Measurements from ENCODE around the gene MELTF.
"Not testable (repeated sequence)": the region's sequence is repeated elsewhere in the genome, so short reads cannot be mapped to it uniquely, and the experiment has no call there.

Gene MELTF

DNA sequence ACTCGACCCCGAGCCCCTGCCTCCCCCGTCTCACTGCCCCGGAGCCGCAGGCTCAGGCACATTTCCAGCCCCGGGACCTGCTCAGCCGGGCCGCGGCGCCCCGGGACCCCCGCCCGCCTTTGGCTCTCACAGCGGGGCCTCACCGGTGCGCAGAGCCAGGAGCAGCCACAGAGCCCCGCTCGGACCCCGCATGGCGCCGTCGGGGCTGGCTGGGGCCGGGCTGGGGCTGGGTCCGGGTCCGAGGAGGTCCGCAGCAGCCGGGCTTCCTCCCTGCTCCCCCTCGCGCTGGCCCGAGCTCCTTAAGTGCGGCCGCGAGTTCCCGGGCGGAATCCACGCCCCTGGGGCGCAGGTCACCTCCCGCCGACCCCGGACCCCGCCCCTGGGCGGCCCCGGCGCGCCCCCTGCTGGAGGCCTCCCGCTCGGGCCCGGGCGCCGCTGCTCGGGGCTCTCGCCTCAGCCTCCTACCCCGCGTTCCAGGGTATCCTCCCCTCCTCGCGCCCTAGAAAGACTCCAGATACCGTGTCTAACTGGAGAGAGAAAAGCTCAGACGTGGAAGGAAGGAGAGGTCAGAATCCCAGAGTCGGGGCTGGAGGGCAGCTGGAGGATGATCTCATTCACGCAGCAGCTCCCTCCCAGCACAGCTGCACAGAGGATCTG lies at the start of gene MELTF:
Gene MELTF (minus strand): TSS at position 307 of the 657 bp plus-strand sequence. CDS start 115 bp downstream, at position 192.
- peak; percentile 88 for DNase-seq

DNA sequence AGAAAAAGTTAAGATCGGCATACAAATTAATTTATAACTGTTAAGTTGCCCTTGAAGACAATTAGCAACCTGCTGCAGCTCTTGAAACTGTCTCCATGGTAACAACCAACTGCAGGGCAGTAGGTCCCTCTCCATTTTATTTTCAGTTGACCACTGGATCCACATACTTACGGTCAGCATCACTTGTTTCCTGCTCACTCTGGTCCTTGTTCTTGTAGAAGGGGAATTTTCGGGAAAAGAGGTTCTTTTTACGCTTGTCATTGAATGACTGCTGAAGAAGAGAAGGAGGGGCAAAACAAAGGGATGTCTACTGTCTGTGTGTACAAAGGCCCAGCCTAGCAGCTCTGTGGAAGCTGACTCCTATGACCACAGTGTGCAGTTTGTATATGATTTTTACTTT lies 46.8 kb upstream of the MELTF start:
- DNase-seq = peak; percentile 5

DNA sequence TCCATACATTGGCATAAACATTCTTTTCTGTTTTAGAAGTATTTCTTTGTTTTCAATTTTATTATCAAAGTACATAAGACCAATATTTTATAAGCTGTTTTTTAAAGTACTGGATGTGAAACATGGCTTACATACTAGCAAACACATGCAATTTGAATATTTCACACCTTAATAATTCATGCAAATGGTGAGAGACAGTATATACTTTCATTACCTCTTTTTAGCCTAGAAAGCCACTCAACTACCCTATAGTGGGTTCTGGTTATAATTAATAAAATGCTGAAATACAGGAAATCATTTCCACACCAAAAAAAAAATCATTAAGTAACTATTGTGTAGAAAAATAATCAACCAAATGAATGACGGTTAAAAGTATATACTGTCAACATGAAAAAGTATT lies 38.5 kb upstream of the MELTF start:
- DNase-seq = no peak

DNA sequence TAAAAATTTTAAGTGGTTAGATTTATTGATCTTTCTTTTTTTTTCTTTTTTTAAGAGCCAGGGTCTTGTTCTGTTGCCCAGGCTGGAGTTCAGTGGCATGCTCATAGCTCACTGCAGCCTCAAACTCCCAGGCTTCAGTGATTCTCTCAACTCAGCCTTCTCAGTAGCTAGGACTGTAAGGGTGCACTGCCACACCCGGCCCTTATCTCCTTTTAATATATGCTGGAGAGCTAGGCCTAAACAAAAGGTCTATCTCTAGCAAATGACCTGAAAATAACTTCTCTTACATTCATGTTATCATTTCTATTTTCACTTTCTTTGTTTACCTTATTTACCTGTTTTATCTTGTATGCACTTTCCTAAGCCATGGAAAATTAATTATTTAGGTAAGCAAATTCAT lies 35.2 kb upstream of the MELTF start:
- DNase-seq = peak; percentile 65

DNA sequence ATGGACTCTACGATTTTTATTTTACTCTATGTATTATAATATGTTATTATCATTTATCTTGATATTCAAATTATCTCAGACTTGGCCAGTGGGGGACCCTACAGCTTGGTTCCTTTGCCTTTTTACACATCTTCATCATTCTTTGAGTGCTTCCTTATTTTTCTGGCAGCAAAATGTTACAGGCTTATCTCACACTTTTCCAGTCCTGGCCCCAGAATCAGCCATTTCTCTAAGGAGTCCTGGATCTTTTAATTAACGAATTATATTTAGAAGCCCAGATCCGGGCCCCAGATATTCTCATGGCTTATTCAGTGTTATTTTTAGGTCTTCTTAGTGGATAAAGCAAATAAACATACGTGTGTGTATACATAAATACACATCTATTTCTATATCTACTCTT lies 32.8 kb upstream of the MELTF start:
- no peak for DNase-seq

DNA sequence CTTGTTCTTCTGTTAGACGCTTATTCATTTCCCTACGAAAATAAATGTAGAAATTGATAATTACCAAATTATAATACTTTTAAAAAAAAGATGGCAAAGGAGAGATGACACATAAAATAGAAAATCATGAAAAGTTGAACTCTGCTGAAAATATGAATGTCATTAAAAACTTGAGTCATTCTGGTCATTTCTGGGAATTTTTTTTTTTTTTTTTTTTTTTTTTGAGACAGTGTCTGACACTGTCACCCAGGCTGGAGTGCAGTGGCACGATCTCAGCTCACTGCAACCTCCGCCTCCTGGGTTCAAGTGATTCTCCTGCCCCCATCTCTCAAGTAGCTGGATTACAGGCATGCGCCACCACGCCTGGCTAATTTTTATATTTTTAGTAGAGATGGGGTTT lies 22.0 kb upstream of the MELTF start:
- not testable (repeated sequence) for DNase-seq

DNA sequence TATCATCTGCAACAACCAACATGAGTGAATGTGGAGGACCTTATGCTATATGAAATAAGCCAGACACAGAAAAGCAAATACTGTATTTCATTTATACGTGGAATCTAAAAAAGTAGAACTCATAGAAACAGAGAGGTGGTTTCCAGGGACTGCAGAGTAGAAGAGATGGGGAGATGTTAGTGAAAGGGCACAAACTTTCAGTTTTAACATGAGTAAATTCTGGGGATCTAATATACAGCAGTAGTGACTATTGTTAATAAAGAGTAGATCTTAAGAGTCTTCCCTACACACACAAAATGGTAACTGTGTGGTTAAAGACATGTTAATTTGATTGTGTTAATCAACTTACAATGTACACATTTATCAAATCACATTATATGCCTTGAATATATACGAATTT lies 20.9 kb upstream of the MELTF start:
- DNase-seq = no peak

DNA sequence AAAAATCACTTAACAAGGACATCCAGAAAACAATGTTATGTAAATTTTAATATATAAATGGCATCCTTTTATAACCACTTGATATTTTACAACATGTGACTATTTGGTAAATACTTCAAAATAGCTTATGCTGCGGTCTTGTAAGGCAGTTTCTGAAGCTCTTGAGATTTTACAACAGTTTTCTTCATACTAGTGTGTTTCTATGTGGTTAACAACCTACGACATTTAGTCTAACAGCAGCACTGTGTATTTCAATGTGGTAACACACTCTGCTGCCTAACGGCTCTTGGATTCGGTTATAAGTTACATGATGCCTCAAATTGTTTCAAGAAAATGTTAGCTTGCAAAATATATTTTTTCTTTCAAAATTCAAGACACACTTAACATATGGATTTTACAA lies 12.9 kb upstream of the MELTF start:
- DNase-seq = no peak

DNA sequence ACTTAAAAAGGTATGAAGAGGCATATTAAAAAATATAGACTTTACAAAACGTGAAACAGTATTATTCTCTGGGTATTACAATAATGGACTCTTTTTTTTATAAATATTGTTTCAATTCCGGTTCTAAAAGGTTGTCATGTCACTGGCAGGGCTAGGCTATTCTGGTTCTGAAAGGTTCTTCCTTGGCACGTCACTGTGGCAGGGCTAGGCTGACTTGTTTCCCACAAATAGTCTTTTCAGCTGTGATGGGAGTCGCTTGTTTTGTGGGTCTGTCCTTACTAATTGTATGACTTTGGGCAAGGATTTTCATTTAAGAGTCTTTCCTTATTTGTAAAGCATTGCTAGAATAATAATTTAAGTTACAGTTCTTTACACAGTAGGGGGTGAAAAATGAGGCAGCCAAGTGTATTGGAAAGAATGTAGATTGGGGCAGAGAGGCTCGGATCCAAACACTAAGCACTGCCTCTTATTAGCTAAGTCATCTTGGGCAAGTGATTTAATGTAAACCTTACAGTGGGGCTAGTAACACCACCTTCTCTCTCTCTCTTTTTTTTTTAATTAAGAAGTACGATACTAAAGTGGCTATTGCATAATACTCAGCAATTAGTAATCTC lies 12.4 kb upstream of the MELTF start:
- DNase-seq = no peak

DNA sequence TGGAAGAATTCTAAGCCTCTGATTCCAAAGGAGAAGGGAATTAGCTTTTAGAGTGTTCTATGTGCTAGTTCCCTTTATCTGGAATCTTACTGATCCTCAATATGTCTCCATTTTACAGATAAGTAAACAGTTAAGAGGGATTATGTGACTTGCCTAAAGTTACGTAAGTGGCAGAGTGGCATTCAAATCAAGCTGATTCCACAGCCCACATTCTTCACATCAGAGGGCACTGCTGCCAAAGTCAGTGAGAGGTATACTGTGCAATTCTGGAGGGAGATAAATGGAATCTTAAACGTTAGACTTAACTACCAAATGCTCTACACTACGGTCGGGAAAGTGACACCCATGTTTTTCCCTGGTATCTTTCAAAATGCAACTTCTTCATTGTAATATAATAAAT lies 11.0 kb upstream of the MELTF start:
- DNase-seq = no peak

DNA sequence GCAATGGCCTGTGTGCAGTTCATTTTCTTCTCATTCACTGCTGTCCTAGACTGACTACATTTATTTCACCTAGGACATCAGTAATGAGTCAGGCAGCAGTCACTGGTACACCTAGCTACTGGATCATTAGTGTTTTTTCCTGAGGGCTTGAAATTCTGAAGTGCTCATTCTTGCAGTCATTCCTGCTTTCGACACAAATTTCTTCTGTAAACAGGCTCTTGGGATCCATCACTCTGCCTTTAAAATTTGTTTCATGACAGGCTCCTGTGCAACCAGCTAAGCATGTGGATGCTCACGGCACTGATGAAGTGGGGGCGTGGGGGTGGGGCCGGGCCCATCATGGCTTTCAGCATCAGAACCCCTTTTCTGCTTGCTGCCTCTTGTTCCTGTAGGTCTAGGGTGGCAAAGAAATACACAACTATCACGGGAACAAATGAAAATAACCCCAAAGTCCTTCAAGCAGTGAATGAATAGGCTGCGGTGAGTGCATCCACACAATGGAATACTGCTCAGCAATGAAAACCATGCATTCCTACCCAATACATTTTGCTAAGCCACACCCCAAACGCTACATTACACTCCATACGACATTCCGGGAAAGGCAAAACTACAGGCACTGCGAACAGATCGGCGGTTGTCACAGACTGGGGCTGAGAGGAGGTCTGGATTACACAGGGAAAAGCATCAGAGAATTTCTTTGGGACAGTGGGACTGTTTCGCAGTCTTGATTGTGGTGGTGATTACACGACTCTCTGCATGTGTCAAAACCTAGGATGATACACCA lies 9.3 kb upstream of the MELTF start:
- DNase-seq = no peak

DNA sequence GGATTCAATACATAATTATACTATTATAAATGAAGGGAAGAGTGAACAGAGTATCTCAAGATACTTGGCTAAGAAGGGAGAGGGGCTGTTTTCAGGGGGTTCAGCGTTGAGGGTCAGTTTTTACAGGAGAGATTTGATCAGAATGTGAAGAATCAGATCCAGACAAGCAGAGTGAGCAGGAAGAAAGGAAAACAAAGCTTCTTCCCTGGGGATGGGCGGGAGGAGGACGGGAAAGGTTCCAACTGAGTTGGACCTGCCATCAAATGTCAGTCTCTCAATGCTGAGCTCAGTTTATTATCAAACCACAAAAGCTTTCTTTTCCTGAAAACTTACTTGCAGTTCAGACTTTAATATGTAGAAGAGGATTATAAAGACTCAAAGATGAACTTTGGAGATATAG lies 6.0 kb upstream of the MELTF start:
- no peak for DNase-seq

DNA sequence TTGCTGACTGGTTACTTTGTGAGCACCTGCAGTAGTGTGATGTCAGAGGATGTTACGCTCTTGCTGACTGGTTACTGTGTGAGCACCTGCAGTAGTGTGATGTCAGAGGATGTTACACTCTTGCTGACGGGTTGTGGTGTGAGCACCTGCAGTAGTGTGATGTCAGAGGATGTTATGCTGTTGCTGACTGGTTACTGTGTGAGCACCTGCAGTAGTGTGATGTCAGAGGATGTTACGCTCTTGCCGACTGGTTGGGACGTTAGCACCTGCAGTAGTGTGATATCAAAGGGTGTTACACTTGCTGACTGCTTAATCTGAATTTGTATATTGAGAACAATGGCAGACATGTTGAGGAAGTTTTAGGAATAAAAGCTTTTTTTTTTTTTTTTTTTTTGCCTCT lies 5.2 kb upstream of the MELTF start:
- DNase-seq = not testable (repeated sequence)

DNA sequence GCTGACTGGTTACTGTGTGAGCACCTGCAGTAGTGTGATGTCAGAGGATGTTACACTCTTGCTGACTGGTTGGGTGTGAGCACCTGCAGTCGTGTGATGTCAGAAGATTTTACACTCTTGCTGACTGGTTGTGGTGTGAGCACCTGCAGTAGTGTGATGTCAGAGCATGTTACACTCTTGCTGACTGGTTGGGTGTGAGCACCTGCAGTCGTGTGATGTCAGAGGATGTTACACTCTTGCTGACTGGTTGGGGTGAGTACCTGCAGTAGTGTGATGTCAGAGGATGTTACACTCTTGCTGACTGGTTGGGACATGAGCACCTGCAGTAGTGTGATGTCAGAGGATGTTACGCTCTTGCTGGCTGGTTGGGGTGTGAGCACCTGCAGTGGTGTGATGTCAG lies 4.1 kb upstream of the MELTF start:
- not testable (repeated sequence) for DNase-seq

DNA sequence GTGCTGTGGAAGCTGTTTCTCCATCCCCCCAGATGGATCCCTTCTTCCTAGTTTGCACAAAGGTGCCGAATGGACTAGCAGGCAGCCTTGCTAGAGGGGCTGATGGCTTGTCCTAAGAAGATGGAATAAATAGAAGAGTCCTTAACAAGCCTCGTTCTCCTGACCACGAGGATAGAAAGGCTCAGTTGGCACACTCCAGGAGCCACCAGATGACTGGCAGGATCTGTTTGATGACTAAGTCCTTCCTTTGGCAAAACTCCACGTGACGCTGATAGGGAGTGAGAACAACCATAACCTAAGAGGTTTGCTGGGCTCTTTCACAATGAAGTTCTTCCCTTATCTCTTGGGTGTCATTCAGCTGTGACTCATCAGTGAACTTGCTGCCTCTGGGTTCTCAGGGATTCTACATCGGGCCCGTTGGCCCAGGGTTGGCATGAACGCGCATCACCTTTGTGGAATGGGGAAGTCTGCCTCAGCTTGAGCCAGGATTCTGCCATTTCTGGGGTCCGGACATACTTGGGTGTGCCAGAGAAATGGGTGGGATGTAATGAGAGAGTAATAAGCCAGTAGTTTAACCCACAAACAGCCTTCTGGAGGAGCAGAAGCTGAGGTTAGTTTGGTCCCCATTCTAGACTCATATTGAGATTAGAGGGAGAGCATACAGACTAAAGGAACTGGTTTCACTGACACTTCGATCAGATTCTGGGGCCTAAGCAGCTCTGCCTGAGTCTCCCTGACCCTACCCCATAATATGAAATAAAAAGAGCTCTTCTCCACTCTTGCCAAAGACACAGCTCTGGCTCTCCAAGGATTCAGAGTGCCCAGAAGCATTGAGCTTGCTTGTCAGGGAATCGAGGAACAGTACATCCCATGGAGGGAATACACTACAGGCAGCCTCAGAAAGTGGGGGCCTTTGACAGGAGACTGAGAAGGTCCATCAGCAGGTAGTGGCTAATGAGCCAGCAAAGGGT lies 2.0 kb upstream of the MELTF start:
- DNase-seq = peak; percentile 98

DNA sequence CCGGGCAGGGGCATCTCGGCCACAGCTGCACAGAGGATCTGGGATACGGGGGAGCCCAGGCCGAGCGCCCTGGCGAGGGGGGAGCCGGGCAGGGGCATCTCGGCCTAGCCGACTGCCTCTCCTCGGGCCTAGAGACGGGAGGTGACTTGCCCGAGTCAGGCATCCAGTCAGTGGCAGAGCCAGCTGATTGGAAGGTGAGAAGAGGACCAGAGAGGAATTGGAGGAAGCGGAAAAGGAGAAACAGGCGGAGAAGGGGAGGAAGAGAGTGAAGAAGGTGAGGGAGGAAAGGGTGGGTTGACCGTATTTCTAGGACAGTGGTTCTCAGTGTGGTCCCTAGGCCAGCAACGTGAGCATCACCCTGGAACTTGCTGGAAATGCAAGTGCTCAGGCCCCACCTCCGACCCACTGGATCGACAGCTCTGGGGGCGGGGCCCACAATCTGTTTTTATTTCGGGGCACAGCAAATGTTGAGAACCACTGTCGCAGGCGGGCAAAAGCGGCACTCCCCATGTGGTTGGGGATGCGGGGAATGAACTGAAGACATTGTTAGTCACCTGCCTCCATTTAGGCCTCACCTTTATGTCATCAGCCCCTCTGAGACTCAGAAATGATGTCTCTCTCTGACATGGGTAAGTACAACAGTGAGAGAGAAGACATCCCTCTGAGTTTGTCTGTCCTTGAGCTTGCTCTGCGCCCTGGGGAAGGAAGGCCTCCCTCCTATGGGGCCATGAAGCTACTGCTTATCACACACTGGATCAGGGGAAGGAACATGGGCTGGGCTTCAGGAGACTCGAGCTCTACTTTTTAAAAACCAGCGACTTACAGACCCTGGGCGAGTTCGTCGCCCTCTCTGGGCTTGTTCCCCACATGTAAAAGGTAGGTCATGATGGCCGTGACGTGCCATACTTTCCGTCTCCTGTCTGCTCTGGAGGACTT lies 1.0 kb upstream of the MELTF start:
- peak; percentile 45 for DNase-seq

DNA sequence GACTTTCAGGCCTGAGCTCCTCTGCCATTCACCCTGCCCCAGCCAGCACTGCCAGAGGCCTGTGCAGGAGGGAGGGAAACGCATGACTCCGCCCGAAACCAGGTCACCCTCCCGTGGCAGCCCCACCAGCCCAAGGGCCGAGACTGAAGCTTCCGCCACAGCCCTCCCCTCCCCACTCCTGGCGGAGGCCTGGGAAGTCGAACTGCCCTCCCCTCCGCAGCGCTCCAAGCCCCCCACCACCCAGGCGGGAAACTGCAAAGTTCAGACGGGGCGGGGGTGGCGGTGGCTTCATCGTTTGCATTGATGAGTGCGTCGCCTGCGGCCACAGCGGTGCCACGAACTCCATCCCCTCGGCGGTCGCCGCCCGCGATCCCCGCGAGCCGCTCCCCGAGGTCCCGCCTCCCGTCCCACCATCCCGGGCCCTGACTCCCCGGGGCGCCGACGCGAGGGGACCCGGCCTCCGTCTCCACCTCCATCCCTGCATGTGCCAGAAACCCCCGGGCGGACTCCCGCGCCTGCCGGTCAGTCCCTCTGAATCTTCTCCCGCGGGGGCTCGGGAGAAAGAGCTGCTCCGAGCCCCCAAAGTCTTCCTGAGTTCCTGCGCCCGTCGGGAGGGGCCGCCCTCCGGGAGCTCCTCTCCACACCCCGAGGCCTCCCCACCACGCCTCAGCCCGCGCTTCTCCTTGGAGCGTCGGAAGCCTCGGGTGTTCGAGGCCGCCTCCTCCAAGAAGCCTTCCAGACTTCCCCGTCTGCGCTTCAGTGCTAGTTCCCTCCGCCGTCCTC lies 698 bp downstream of the MELTF start:
- DNase-seq = peak; percentile 51

DNA sequence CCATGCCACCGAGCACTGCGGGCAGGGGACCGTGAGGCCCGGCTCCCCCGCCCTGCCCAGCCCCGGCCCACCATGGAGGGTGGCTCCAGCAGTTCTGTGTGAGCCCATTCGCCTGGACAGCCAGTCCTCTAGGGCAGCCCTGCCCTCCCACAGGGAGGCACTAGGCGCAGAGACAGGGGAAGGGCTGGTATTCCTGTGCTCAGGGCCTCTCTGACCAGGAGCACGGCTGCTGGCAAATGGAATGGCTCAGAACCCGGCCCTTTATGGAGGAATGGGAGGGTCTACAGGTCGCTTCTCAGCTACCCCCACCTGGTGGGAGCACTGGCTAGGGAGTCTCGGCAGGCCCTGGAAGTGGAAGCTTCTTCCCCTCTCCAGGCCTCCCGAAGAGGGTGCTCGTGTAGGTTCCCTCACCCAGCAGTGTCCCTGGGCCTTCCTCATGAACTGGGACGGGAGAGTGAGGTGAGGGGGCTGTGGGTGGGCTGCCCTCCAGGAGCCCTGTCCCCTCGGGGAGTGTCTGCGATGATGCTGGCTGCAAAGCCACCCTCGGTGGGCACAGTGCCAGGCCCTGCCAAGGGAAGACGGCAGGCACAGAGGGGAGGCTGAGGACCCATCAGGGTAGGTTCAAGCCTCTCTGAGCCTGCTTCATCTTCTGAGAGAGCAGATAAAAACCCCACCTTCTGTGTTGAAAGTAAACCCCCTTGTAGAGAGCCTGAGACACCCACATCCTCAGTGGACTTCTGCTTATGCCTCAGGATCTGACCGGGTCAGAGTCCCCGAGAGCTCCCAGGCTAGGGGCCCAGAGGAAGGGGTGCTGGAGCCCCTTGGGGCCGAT lies 1.5 kb downstream of the MELTF start:
- peak; percentile 32 for DNase-seq

DNA sequence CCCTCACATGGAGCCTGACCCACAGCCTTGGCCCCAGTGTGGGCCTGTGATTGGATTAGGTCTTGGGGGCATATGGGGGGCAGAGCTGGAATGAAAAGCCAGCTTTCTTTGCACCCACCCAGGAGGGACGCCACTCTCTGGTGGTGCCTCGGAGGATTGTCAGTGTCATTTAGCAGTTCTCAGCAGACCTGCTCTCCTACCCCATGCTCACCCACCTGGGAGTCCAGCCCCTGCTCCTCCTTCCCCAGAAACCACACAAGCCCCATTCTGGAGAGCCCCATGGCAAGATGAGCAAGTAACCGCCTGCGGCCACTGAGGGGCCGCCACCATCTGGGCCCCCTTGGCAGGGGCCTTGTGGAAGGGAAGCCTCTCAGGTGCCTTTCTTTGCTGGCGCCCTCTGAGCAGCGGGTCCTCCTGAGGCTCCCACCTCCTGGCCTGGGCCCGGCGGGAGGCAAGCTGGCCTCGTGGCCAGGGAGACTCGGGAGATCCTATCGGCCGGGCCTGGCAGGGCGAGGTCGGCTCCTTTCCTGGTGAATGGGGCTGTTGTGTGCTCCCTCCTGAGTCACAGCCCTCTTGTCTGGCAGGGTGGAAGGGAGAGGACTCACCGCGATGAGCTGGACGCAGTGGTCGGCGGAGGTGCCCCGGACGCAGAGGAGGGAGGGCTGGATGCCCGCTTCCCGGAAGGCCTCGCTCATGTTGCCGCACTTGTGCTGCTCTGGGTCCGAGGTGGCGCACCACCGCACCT lies 2.3 kb downstream of the MELTF start:
- no peak for DNase-seq

Data from hematopoietic multipotent progenitor cell treated with erythropoietin and hydrocortisone succinate and interleukin-3 and kit ligand, for 4 days (in vitro differentiated cells).